CD4-positive, alpha-beta T cell treated with Interferon gamma for 1 hour (primary cell): ENCODE data around the gene ECHDC1.
A peak's percentile ranks its signal among the peaks of the same experiment; 100 is the strongest.
"Not testable (repeated sequence)": the region's sequence is repeated elsewhere in the genome, so short reads cannot be mapped to it uniquely, and the experiment has no call there.

Experiments
- DNase-seq: peaks from one replicate; pipeline ENCODE4 v3.0.0-alpha.2; 2020

ECHDC1 gene

GRCh38 chr6:127342946-127343808 lies at the start of gene ECHDC1:
Gene ECHDC1 (minus strand): TSS chr6:127343609. CDS start chr6:127331028, 12,581 bp downstream.
- peak; percentile 67 for DNase-seq

- no peak for DNase-seq
These were observed 48.9 kb upstream of the ECHDC1 start for GRCh38 chr6:127392301-127392700.

GRCh38 chr6:127391094-127391953 lies 47.9 kb upstream of the ECHDC1 start:
- DNase-seq: no peak

GRCh38 chr6:127389706-127390105 lies 46.3 kb upstream of the ECHDC1 start:
- DNase-seq: no peak

GRCh38 chr6:127385668-127386430 lies 42.4 kb upstream of the ECHDC1 start:
- no peak for DNase-seq

- not testable (repeated sequence) for DNase-seq
These were observed 41.4 kb upstream of the ECHDC1 start for GRCh38 chr6:127384848-127385247.

GRCh38 chr6:127383988-127384387 lies 40.6 kb upstream of the ECHDC1 start:
- DNase-seq: no peak

- no peak for DNase-seq
These were observed 39.0 kb upstream of the ECHDC1 start for GRCh38 chr6:127382413-127382812.

GRCh38 chr6:127381384-127381783 lies 38.0 kb upstream of the ECHDC1 start:
- no peak for DNase-seq

- no peak for DNase-seq
These were observed 33.3 kb upstream of the ECHDC1 start for GRCh38 chr6:127376685-127377084.

GRCh38 chr6:127367023-127367375 lies 23.6 kb upstream of the ECHDC1 start:
- DNase-seq: no peak

GRCh38 chr6:127366282-127367022 lies 23.0 kb upstream of the ECHDC1 start:
- peak; percentile 56 for DNase-seq

- no peak for DNase-seq
These were observed 22.5 kb upstream of the ECHDC1 start for GRCh38 chr6:127365874-127366273.

- no peak for DNase-seq
These were observed 9.1 kb upstream of the ECHDC1 start for GRCh38 chr6:127352524-127352923.

- DNase-seq: no peak
These were observed 6.6 kb upstream of the ECHDC1 start for GRCh38 chr6:127349980-127350379.

- no peak for DNase-seq
These were observed 4.7 kb upstream of the ECHDC1 start for GRCh38 chr6:127348028-127348661.

GRCh38 chr6:127347178-127347577 lies 3.8 kb upstream of the ECHDC1 start:
- no peak for DNase-seq

- no peak for DNase-seq
These were observed 2.1 kb upstream of the ECHDC1 start for GRCh38 chr6:127345521-127345920.

GRCh38 chr6:127343809-127344659 lies 625 bp upstream of the ECHDC1 start:
- DNase-seq: no peak

- DNase-seq: no peak
These were observed 988 bp downstream of the ECHDC1 start for GRCh38 chr6:127342296-127342945.
